Gastrocnemius medialis (tissue), 4 donors: Measurements from ENCODE around the gene RAB10. TPM values are rescaled to one million over a fixed set of nuclear protein-coding genes. Genes with fewer than 3 reads are reported as not detected.

Experiments used
- ATAC-seq, 2 donors: fragments of 150-250 bp; one replicate each; pipeline ENCODE4 v1.9.1; 2016
- DNase-seq, 2 donors: peaks; one replicate each; pipeline ENCODE4 v3.0.0-alpha.2; 2019
- H3K27ac ChIP-seq, 4 donors: fragments of 200-600 bp; sonication (generic); 1 replicate in 1 of 4; 2 replicates in 3 of 4; pipeline ENCODE4 v1.5.1; 2016 to 2018; ENCODE audit warnings: mild to moderate bottlenecking in 2 of 4, moderate library complexity in 1 of 4
- H3K27me3 ChIP-seq, 3 donors: fragments of 200-600 bp; sonication (generic) in 2 of 3; 1 replicate in 1 of 3; 2 replicates in 2 of 3; pipeline versions ENCODE4 v1.5.1 to v1.6.0; 2016 to 2019; ENCODE audit warnings: mild to moderate bottlenecking in 1 of 3, moderate library complexity in 1 of 3
- H3K36me3 ChIP-seq, 2 donors: fragments of 200-600 bp; sonication (generic) in 1 of 2; one replicate each; pipeline ENCODE4 v1.5.1; 2017 to 2018
- H3K4me1 ChIP-seq, 2 donors: fragments of 200-600 bp; sonication (generic) in 1 of 2; one replicate each; pipeline ENCODE4 v1.5.1; 2016 to 2017; ENCODE audit warnings: mild to moderate bottlenecking in 2 of 2
- H3K4me3 ChIP-seq, 4 donors: fragments of 200-600 bp; sonication (generic) in 3 of 4; 1 replicate in 1 of 4; 2 replicates in 3 of 4; pipeline ENCODE4 v1.5.1; 2016 to 2019; ENCODE audit warnings: mild to moderate bottlenecking in 2 of 4
- H3K9me3 ChIP-seq, 3 donors: fragments of 200-600 bp; sonication (generic) in 2 of 3; 1 replicate in 1 of 3; 2 replicates in 2 of 3; pipeline ENCODE4 v1.5.1; 2016 to 2019
- POLR2A ChIP-seq, 2 donors: fragments of 450-650 bp; IDR thresholded peaks; one replicate each; pipeline ENCODE4 v1.6.1; 2017; ENCODE audit warnings: antibody characterized with exemption in 2 of 2, mild to moderate bottlenecking in 2 of 2, moderate library complexity in 2 of 2
- in situ Hi-C, 4 donors: fragments of 200-750 bp; cut with MboI; loops; one replicate each; pipeline versions ENCODE4 v1.15.0 to v1.8.0; 2017; ENCODE audit warnings: low sequenced_read_pairs in 4 of 4
- intact Hi-C: fragments of 100-400 bp; cut with DNase I; formaldehyde crosslinking; loops from one replicate; pipeline ENCODE4 v1.15.1; 2023; ENCODE audit warnings: low total_unique reads
- total RNA-seq, 4 donors: library from RNA; depleted of rRNA; stranded (reverse); fragments of >200 nt; gene quantifications; one replicate each; pipeline versions ENCODE4 v1.1.0 to v1.2.3, GENCODE V29; 2016
- TF ChIP-seq, protein P1 (sequence below), 5 experiments: fragments of 450-650 bp in 3 of 5; fragments of 200-600 bp in 2 of 5; sonication (generic) in 2 of 5; IDR thresholded peaks in 4 of 5; conservative IDR thresholded peaks in 1 of 5; 1 replicate in 4 of 5; 2 replicates in 1 of 5; pipeline ENCODE4 v1.5.1; 2016 to 2019; ENCODE audit warnings: antibody characterized with exemption in 5 of 5, mild to moderate bottlenecking in 3 of 5, moderate library complexity in 3 of 5

Gene RAB10
- total RNA-seq, 4 donors from 2014 or later = 138 to 234 (median 168) TPM

DNA sequence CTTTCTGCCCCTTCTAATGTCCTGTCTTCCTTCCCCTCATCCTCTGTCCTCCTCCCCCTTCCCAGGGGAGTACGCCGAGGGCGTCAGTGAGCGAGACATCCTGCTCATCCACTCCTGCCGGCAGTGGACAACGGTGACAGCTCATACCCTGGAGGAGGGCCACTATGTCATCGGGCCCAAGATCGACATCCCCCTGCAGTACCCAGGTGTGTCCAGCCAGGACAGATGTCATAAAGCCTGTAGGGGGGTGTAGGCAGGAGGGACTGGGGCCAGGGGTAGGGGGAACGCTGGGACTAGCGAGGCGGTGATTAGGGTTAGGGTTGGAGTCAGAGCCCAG is 142.4 kb downstream of the RAB10 start:
- in situ Hi-C loops (no loop called here), intact Hi-C loops (no loop called here)
- no peak for ATAC-seq
- no peaks in the 10 kb centered on the region for H3K9me3 ChIP-seq
- no peak for DNase-seq
- TF ChIP-seq, protein P1, sequence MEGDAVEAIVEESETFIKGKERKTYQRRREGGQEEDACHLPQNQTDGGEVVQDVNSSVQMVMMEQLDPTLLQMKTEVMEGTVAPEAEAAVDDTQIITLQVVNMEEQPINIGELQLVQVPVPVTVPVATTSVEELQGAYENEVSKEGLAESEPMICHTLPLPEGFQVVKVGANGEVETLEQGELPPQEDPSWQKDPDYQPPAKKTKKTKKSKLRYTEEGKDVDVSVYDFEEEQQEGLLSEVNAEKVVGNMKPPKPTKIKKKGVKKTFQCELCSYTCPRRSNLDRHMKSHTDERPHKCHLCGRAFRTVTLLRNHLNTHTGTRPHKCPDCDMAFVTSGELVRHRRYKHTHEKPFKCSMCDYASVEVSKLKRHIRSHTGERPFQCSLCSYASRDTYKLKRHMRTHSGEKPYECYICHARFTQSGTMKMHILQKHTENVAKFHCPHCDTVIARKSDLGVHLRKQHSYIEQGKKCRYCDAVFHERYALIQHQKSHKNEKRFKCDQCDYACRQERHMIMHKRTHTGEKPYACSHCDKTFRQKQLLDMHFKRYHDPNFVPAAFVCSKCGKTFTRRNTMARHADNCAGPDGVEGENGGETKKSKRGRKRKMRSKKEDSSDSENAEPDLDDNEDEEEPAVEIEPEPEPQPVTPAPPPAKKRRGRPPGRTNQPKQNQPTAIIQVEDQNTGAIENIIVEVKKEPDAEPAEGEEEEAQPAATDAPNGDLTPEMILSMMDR (IDR thresholded peaks at IDR 0.05 in 4 of 5, conservative IDR thresholded peaks at IDR 0.05 in 1 of 5) = no peak
- no peak for TF ChIP-seq POLR2A (IDR thresholded peaks at IDR 0.05)
- peaks cover 5 to 16% of the 10 kb centered on the region in 2 donors for H3K4me1 ChIP-seq
- no peak overlapping the region for H3K27ac ChIP-seq
- H3K4me3 ChIP-seq = no peak overlapping the region
- H3K36me3 ChIP-seq = no peaks in the 10 kb centered on the region
- peaks cover 22 to 27% (median 23%) of the 10 kb centered on the region in 3 donors for H3K27me3 ChIP-seq

DNA sequence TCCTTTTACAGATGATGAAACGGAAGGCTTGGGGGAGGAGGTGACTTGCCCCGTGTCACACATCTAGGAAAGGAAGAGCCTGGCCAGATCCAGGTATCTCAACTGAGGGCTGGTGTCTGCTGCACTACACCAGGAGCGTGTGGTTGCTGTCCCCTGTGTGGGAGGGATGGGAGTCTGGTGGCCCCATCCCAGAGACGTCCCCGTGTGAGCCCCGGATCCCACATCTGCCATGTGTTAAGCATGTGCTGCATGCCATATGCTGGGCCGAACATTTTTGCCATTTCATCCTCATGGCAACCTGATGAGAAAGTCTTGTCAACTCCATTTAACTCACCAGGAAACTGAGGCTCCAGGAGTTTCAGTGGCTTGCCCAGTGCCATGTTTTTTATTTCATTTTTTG is 143.2 kb downstream of the RAB10 start:
- in situ Hi-C loops (no loop called here), intact Hi-C loops (no loop called here)
- DNase-seq = no peak
- TF ChIP-seq POLR2A (IDR thresholded peaks at IDR 0.05) = no peak
- TF ChIP-seq, protein P1 (IDR thresholded peaks at IDR 0.05 in 4 of 5, conservative IDR thresholded peaks at IDR 0.05 in 1 of 5) = no peak
- no peaks in the 10 kb centered on the region for H3K36me3 ChIP-seq
- H3K9me3 ChIP-seq = no peaks in the 10 kb centered on the region
- no peak overlapping the region for H3K4me3 ChIP-seq
- H3K4me1 ChIP-seq = peaks cover 5 to 16% of the 10 kb centered on the region in 2 donors
- no peak for ATAC-seq
- H3K27me3 ChIP-seq = peaks cover 19 to 23% (median 22%) of the 10 kb centered on the region in 3 donors
- H3K27ac ChIP-seq = no peak overlapping the region

DNA sequence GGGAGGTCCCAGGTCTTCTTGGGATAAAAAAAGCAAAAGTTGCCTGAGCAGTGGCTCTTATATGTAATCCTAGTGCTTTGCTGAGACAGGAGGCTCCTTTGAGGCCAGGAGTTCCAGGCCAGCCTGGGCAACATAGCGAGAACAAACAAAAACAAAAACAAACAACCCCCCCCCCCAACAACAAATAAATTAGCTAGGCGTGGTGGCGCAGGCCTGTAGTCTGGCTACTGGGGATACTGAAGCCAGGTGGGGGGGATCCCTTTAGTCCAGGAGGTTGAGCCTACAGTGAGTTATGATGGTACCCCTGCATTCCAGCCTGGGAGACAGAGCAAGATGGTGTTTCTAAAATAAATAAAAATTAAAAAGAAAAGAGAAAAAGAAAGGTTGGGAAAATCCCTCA is 144.4 kb downstream of the RAB10 start:
- DNase-seq (no peak), ATAC-seq (no peak)
- in situ Hi-C loops (no loop called here), intact Hi-C loops (no loop called here)
- Histone ChIP-seq H3K27me3 (peaks cover 12 to 19% (median 16%) of the 10 kb centered on the region in 3 donors), H3K9me3 (no peaks in the 10 kb centered on the region), H3K27ac (no peak overlapping the region), H3K36me3 (no peaks in the 10 kb centered on the region), H3K4me3 (peak overlapping the region in 2 of 4 donors; percentile 55 to 63), H3K4me1 (peaks cover 5 to 14% of the 10 kb centered on the region in 2 donors)
- TF ChIP-seq, protein P1 (IDR thresholded peaks at IDR 0.05 in 4 of 5, conservative IDR thresholded peaks at IDR 0.05 in 1 of 5) = no peak
- no peak for TF ChIP-seq POLR2A (IDR thresholded peaks at IDR 0.05)

DNA sequence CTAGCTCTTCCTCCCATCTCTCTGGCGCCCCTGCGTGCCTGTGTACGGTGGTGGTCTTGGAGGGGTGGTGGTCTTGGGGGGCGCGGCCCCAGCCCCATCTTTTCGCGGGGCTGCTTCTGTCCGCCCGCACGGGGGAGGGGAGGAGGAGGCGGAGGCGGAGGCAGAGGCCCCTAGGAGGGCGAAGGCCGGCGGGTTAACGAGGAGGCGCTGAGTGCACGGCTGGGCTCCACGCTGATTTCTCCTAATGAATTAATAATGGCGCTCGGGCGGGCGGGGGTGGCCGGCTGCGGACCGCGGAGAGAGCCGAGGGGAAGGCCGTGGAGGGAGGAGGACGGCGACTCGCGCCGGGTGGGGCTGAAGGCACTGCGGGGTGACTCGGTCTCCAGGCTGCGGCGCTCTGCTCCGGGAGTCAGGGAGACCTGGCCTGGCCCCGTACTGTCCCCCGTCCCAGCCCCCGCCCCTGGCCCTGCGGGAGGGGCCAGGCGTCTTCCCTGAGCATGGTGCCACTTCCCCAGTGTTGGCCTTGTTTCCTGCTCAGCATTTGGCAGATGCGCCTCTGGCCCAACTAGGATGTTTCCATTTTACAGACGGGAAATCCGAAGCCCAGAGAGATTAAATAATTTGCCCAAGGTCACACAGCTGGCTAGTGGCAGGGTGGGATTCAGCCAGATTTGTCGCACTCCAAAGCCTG is 145.0 kb downstream of the RAB10 start:
- in situ Hi-C loops = no loop called here
- TF ChIP-seq, protein P1 (IDR thresholded peaks at IDR 0.05 in 4 of 5, conservative IDR thresholded peaks at IDR 0.05 in 1 of 5) = no peak
- TF ChIP-seq POLR2A (IDR thresholded peaks at IDR 0.05) = no peak
- ATAC-seq (peak; percentile 21 to 35), DNase-seq (no peak)
- H3K27ac ChIP-seq = no peak overlapping the region
- no peaks in the 10 kb centered on the region for H3K36me3 ChIP-seq
- intact Hi-C loops = no loop called here
- peaks cover 5 to 9% of the 10 kb centered on the region in 2 donors for H3K4me1 ChIP-seq
- H3K27me3 ChIP-seq = peaks cover 6 to 13% (median 10%) of the 10 kb centered on the region in 3 donors
- H3K9me3 ChIP-seq = no peaks in the 10 kb centered on the region
- peak overlapping the region; percentile 46 to 63 (median 58) for H3K4me3 ChIP-seq
